GM18526 (cell line): ENCODE data around the gene CEND1.

ENCODE experiments used
- POLR2A ChIP-seq: IDR thresholded peaks from 3 replicates; pipeline ENCODE4 v1.6.1; 2011; ENCODE audit not compliant: insufficient read length; ENCODE audit errors: extremely low read depth

Gene CEND1

DNA sequence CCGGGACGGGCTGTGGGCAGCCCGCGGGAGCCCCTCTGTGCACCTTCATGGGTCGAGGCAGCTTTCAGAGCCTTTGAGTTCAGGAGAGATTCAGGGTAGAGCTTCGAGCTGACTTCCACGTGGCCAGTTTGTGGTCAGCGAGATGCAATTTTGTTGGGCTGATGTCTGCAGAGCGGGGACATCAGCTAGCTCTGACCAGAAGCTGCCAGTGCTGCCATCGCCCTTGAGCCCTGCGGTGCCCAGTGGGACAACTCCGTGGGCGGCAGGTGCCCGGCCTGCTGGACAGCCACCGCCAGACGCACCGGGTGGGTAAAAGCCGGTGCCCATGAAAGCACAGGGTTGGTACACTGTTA is 41.9 kb downstream of the CEND1 start:
- no peak for TF ChIP-seq POLR2A

DNA sequence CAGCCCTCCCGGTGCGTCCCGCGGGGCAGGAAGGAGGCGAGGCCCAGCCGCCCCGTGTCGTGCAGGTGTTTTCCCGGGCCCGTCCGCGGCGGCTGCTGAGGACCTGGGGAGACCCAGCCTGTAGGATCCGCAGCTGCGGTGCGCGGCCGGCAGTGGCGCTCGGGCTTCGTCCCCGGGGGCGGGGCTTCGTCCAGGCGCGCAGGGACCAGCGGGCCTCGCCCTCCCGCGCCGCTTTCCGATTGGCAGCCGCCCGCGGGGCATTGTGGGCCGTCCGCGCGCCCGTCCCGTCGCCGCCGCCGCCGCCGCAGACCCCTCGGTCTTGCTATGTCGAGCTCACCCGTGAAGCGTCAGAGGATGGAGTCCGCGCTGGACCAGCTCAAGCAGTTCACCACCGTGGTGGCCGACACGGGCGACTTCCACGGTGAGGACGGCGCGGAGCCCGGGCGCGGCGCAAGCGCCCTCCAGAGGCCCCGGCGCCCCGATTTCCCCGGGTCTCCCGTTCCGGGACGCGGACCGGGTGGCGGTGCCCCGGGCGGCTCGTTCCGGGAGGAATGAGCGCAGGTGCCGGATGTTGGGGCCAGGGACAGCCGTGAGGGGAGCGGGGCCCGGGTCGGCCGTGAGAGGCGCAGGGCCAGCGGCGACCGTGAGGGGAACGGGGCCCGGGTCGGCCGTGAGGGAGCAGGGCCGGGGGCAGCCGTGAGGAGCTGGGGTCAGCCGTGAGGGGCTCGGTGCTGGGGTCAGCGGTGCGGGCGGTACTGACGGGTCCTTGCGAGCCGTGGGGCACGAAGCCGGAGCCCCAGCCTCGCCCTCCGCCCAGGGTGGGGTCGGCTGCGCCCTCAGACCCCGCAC is 42.5 kb downstream of the CEND1 start, which contains the start of gene TALDO1:
TALDO1 (plus strand) TSS at position 307 of the 849 bp plus-strand sequence; CDS start at position 325, 18 bp downstream.
- TF ChIP-seq POLR2A = peak; percentile 70

DNA sequence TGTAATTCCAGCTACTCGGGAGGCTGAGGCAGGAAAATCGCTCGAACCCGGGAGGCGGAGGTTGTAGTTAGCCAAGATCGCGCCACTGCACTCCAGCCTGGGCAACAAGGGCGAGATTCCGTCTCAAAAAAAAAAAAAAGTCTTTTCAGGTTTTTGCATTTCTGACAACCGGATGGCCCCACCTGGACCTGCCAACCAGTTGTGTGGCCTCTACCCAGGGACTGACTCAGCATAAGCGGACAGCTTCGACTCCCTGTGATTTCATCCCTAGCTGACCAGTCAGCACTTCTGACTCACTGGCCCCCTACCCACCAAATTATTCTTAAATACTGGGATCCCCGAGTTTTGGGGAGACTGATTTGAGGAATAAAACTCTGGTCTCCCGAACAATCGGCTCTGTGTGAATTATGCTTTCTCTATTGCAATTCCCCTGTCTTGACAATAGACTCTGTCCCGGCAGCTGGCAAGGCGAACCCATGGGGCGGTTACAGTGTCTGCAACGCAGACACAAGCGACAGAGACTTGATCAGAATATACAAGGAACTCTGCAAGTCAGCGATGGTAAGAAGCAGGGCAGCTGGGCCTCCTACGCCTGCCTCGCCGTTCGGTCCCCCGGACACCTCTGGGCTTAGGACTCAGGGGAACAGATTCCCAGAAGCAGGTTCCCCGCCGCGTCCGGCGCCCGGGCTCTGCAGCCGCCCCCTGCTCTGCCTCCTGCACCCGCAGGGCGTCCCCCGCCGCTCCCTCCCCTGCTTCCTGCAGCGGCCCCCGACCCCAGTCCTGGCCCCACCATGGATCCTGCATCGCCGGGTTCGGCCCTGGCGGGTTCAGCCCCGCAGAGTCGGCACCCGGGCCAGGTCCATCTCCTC is 43.4 kb downstream of the CEND1 start:
- no peak for TF ChIP-seq POLR2A

DNA sequence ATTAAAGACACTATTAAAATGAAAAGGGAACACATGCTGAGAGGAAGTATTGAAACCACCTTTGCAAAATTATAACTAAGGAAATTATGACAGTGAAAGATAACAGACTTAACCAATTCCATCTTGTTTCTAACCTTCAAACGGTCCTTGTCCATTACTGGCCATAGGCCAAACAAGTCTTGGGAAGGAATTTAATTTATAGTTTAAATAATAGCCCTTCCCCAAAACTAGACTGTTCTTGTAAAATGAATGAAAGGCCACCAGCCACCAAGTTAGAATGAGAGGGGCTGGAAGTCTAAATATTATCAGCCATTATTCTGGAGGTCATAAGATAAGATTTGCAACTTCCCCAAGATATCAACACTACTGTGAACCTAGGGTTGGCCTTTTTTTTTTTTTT is 44.5 kb downstream of the CEND1 start:
- no peak for TF ChIP-seq POLR2A

DNA sequence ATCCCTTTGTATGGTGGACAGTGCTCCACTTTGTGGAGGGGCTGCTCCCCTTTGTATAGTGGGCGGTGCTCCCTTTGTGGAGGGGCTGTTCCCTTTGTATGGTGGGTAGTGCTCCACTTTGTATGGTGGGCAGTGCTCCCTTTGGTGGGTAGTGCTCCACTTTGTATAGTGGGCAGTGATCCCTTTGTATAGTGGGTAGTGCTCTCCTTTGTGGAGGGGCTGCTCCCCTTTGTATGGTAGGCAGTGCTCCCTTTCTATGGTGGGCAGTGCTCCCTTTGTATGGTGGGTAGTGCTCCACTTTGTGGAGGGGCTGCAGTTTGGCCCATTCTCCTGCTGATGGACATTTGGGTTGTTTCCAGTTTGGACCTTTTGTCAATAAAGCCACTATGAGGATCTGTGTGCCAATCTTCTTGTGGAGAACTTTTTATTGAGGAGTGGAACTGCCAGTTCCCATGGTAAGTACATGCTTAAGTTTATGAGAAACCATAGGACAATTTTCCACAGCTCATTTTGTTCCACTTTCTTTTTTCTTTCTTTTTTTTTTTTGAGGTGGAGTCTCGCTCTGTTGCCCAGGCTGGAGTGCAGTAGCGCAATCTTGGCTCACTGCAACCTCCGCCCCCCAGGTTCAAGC is 47.2 kb downstream of the CEND1 start:
- no peak for TF ChIP-seq POLR2A

DNA sequence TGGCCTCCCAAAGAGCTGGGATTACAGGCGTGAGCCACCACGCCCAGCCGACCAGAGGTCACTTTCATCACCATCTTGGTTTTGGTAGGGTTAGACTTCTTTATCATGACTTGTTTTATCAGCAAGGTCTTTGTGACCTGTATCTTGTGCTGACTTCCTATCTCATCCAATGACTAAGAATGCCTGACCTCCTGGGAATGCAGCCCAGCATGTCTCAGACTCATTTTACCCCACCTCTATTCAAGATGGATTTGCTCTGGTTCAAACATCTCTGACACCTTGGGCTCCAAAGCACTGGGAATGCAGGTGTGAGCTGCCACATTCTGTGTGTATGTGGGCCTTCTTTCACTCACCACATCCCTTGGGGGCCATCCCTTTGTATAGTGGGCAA is 47.7 kb downstream of the CEND1 start:
- no peak for TF ChIP-seq POLR2A

DNA sequence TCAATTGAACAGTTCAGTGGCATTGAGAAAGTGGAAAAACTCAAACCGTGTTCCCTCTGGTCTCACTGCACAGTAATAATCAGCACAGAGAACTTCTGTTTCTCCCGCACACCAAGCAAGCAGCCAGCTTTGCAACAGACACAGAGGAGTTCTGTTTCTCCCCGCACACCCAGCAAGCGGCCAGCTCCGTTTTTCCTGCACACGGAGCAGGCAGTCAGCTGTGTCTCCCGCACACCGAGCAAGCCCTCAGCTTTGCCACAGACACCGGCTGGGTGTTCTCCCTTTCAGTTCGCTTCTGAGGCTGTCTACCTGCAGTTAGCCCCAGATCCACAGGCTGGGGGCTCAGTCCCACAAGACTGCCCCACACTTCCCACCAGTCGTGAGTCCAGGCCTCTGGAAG is 52.5 kb downstream of the CEND1 start:
- no peak for TF ChIP-seq POLR2A
